Ramos (cell line): ENCODE measurements around the gene UGT1A9.

Source experiments
- in situ Hi-C: fragments of 300-500 bp; cut with MboI; formaldehyde crosslinking; loops from one replicate; pipeline ENCODE4 v1.14.3; 2022; ENCODE audit warnings: low sequenced_read_pairs; ENCODE audit not compliant: unreplicated experiment

The UGT1A9 gene

DNA sequence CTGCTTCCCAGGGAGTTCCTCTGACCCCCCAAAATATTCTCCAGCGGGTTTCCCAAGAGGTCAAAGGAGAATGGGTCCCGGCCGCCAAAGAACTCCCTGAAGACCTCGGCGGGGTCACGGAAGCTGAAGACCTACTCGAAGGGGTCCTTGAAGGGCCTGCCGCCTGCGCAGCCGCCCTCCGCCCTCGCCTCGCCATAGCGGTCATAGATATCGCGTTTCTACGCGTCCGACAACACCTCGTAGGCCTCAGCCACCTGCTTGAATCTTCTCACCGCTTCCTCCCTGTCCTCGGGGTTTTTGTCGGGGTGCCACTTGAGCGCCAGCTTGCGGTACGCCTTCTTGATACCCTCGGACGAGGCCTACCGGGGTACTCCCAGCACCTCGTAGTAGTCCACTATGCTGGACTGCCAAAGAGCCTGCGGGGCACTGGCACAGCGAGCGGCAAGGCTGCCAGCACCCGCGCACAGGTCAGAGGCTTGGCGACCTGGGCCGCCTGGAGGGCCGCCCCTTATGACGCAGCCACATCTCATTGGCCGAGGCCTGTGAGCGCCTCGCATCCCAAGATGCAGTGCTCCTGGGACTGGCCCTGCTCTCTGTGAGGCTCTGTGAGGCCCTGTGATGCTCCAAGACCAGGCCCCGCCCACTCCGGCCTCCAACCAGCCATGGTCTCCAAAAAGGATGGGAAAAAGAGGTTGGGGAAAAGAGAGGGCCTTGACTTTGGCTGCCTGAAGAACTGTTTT lies 83.3 kb downstream of the UGT1A9 start:
- in situ Hi-C loops = no loop called here

- in situ Hi-C loops = no loop called here
These were observed 84.9 kb downstream of the UGT1A9 start for GRCh38 chr2:233756429-233757081.

DNA sequence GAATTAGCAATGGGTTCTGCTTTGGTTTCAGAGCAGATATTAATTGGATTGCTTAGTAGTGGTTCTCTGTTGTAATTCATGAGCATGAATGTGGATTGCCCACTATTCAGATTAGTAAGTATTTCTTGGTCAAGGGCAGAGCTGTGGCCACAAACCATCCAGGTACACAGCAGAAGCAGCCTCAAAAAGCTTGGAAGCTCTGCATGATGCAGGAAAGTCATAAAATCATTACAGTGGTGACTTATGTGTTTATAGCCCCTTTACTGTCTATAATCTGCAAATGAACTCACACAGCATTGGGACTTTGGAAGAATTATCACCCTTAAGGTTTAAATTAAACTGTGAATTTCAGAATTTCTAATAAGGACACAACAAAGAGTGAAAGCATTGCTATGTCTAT lies 86.4 kb downstream of the UGT1A9 start:
- in situ Hi-C loops = no loop called here

DNA sequence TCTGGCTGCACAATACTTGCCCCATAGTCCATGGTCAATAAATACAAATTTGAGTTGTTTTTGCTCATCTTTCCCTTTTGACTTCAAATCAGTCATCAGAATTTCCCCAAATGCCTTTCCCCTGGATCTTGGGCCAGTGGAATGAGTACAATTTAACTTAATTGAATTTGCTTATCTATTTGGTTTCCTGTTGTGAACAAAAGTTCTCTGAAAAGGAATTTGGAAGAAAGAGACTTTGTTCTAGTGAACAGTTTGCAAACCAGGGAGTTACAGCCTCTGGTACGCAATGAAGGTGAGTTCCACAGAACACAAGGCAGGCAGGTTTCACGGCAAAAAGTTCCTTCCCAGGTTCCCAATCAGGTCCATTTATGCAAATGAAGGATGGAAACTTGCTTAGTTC lies 87.2 kb downstream of the UGT1A9 start:
- in situ Hi-C loops = no loop called here

GRCh38 chr2:233760043-233760442 lies 88.3 kb downstream of the UGT1A9 start, which contains the start of gene UGT1A1:
UGT1A1 (plus strand) TSS chr2:233760270; CDS start chr2:233760288, 18 bp downstream.
- in situ Hi-C loops = no loop called here

- in situ Hi-C loops = no loop called here
These were observed 89.5 kb downstream of the UGT1A9 start for GRCh38 chr2:233761040-233761769.

- in situ Hi-C loops = no loop called here
These were observed 92.6 kb downstream of the UGT1A9 start for GRCh38 chr2:233764264-233764663.

GRCh38 chr2:233764761-233765160 lies 93.1 kb downstream of the UGT1A9 start:
- in situ Hi-C loops = no loop called here

- in situ Hi-C loops = no loop called here
These were observed 94.7 kb downstream of the UGT1A9 start for GRCh38 chr2:233766416-233766815.

GRCh38 chr2:233768076-233768475 lies 96.4 kb downstream of the UGT1A9 start:
- in situ Hi-C loops = no loop called here

DNA sequence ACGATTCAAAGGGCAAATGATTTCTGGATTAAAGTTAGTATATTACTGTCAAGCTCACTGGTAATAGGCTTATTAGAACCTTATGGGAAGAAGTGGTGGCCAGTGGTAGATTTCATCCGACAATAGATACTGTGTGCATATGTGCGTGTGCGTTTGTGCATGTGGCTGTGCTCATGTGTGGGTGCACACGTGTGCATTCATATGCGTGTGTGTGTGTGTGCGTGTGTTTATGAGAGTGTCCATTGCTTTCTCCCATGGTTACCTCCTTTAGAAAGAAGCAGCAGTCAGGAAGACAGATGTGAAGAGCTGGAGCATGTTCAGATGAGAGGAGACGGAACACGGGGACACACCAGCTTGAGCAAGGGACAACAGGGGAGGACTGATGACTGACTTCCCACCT lies 97.6 kb downstream of the UGT1A9 start:
- in situ Hi-C loops = no loop called here

- in situ Hi-C loops = no loop called here
These were observed 100.5 kb downstream of the UGT1A9 start for GRCh38 chr2:233772153-233772552.

DNA sequence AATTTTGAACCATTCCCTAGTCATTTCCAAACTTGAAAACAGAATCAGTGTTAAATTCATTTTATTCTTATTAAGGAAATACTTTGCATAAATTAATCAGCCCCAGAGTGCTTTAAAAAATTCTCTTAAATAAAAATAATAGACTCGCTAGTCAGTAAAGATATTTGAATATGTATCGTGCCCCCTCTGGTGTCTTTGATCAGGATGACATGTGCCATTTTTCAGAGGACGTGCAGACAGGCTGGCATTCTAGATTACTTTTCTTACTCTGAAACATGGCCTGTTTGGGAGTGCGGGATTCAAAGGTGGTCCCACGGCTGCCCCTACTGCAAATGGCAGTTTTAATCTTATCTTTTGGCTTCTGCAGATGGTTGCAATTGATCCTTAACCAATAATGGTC lies 100.9 kb downstream of the UGT1A9 start:
- in situ Hi-C loops = no loop called here

- in situ Hi-C loops = no loop called here
These were observed 102.2 kb downstream of the UGT1A9 start for GRCh38 chr2:233773854-233774253.

DNA sequence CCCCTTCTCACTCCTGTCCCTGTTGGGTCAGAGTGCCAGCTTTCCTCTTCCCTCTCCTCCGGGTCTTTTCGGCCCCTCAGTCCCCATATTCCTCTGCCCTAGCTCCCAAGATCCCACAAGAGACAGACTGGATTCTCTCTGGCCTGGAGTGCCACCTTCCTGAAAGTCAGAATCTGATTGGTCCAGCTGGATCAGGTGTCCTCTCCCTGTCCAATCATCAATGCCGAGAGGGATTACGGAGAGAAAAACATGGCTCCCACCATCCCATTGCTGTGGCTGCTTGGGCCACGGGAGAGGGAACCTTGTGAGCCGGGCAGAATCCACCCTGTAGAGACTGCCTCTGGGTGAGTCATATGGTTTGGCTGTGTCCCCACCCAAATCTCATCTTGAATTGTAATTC lies 103.7 kb downstream of the UGT1A9 start:
- in situ Hi-C loops = no loop called here

- in situ Hi-C loops = no loop called here
These were observed 106.3 kb downstream of the UGT1A9 start, which contains the start of gene MROH2A for GRCh38 chr2:233778030-233778429. MROH2A (plus strand) TSS chr2:233778330; CDS start chr2:233779359, 1,029 bp downstream.

- in situ Hi-C loops = no loop called here
These were observed 108.0 kb downstream of the UGT1A9 start for GRCh38 chr2:233779722-233780121.

DNA sequence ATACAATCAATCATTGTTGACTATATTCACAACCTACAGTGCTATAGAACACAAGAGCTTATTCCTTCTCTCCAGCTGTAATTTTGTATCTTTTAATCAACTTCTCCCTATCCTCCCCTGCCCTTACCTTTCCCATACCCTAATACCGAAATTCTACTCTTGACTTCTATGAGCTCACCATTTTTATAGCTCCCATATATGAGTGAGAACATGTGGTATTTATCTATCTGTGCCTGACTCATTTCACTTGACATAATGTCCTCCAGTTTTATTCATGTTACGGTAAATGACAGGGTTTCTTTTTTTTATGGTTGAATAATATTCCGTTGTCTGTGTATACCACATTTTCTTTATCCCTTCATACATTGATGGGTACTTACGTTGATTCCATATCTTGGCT lies 109.1 kb downstream of the UGT1A9 start:
- in situ Hi-C loops = no loop called here

GRCh38 chr2:233789554-233789953 lies 117.9 kb downstream of the UGT1A9 start:
- in situ Hi-C loops = no loop called here

- in situ Hi-C loops = no loop called here
These were observed 119.6 kb downstream of the UGT1A9 start for GRCh38 chr2:233791151-233791882.
